Measurements from ENCODE around the gene SMIM22. TPM values are rescaled to one million over a fixed set of nuclear protein-coding genes. Genes with fewer than 3 reads are reported as not detected.

Gene SMIM22
- total and polyA plus RNA-seq, 12 donors, result 1.9 TPM; not detected in 11

DNA sequence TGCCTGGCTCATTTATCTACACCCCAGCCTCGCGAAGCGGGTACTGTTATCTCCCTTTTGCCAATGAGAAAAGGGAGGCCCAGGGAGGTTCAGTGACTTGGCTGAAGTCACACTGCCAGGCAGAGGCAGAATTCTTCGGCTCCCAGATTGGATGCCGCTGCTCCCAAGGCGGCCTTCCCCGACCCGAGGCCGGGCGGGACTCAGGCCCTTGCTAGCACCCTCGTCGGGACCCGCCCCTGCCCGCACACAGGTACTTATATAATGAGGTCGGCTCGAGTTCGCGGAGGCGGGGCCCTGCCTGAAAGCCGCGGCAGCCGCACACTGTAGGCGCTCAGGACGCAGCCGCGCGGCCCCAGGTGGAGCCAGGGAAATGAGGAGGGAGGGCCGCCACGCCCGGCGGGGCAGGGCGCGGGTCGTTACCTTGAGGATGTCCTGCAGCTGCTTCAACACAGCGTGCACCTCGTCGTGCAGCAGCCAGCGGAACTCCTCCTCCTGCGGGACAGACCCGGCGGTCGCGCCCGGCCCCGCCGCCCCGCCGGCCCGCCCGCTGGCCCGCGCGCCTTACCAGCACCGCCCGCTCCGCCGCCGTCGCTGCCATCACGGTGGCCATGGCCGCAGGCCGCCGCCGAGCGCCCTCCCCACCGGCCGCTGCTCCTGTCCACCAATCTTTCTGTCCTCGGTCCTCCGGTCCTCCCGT, 6.9 kb downstream of the SMIM22 start, which contains the start of gene ROGDI:
Gene ROGDI (minus strand): TSS at position 672 of the 697 bp plus-strand sequence. CDS start 62 bp downstream, at position 610.
- peaks cover 28 to 45% of the 10 kb centered on the region in 2 donors for H3K4me1 ChIP-seq (replicated peaks in 1 of 2)
- peak; percentile 83 to 96 (median 91) for DNase-seq
- H3K27ac ChIP-seq, result peak within 1 kb of the TSS; percentile 69 to 98 (median 80)
- WGBS, 4 donors, result 0% methylated on average over 3 to 70 of the region's 70 CpGs; no CpG with 5 or more reads in 1 of the 4 donors
- no peaks in the 10 kb centered on the region for H3K9me3 ChIP-seq (replicated peaks in 1 of 3)
- no peaks in the 10 kb centered on the region for H3K27me3 ChIP-seq
- peak; percentile 14 to 76 for TF ChIP-seq POLR2A (IDR thresholded peaks at IDR 0.05)
- TF ChIP-seq, protein P1, sequence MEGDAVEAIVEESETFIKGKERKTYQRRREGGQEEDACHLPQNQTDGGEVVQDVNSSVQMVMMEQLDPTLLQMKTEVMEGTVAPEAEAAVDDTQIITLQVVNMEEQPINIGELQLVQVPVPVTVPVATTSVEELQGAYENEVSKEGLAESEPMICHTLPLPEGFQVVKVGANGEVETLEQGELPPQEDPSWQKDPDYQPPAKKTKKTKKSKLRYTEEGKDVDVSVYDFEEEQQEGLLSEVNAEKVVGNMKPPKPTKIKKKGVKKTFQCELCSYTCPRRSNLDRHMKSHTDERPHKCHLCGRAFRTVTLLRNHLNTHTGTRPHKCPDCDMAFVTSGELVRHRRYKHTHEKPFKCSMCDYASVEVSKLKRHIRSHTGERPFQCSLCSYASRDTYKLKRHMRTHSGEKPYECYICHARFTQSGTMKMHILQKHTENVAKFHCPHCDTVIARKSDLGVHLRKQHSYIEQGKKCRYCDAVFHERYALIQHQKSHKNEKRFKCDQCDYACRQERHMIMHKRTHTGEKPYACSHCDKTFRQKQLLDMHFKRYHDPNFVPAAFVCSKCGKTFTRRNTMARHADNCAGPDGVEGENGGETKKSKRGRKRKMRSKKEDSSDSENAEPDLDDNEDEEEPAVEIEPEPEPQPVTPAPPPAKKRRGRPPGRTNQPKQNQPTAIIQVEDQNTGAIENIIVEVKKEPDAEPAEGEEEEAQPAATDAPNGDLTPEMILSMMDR (IDR thresholded peaks at IDR 0.05), result no peak
- H3K36me3 ChIP-seq (replicated peaks in 1 of 2), result peaks cover 0 to 40% of the 10 kb centered on the region in 2 donors
- intact Hi-C loops (cut with DNase I), result no loop called here
- peak within 1 kb of the TSS; percentile 43 to 92 (median 76) for H3K4me3 ChIP-seq

DNA sequence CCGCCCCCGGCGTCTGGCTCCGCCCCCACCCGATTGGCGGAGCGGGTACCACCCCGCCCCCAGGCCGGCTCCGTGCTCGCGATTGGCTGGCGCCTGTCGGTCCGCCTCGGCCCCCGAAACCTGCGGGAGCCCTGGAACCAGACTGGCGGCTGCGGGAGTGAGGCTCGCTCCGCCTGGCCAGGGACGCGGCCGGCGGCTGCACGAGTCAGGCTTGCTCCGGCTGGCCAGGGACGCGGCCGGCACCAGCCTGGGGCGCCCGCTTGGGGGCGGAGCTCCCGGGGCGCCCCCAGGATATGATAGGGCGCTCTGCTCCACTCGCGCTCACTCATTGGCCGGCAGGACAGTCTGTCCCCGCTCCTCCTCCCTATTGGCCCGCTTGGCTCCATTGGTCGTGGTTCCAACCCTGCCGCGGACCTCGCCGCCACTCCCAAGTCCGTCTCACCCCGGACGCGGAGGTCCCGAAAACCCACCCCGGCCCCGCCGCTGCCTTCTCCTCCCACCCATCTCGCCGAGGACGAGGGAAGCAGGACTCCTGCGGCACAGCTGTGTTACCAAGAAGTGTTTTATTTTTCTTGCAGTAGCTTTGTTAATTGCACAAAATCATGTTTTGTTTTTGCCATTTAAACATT, 7.6 kb downstream of the SMIM22 start:
- peak overlapping the region; percentile 43 to 92 (median 76) for H3K4me3 ChIP-seq
- H3K9me3 ChIP-seq (replicated peaks in 1 of 3), result no peaks in the 10 kb centered on the region
- intact Hi-C loops (cut with DNase I), result no loop called here
- peak overlapping the region; percentile 69 to 98 (median 80) for H3K27ac ChIP-seq
- peaks cover 0 to 40% of the 10 kb centered on the region in 2 donors for H3K36me3 ChIP-seq (replicated peaks in 1 of 2)
- peak; percentile 93 to 96 (median 94) for DNase-seq
- H3K27me3 ChIP-seq, result no peaks in the 10 kb centered on the region
- WGBS, 4 donors, result 0 to 1% (median 0%) methylated on average over 18 to 59 of the region's 59 CpGs
- no peak for TF ChIP-seq POLR2A (IDR thresholded peaks at IDR 0.05)
- TF ChIP-seq, protein P1 (IDR thresholded peaks at IDR 0.05), result peak in 3 of 6 experiments; percentile 32 to 57 (median 42)
- H3K4me1 ChIP-seq (replicated peaks in 1 of 2), result peaks cover 28 to 45% of the 10 kb centered on the region in 2 donors

DNA sequence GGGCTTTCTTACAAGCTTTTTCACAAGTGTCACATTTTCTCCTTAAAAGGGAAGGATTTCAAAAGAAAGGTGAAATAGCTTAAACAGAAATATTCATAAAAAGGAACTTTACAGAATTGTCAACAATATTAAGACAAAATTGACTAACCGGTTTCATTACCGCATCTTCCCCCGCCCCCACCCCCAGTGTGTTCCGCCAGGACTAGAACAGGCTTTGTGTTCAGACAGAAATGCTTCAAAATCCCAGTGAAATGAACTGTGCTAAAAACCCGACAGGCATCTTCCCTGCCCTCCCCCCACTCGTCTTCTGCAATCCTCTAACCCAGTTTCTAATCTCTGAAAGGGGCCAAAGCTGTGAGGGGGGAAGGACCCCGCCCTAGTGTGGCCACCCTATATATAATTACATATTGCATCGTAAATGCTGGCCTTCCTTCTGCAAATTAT, 8.3 kb downstream of the SMIM22 start:
- peaks cover 0 to 40% of the 10 kb centered on the region in 2 donors for H3K36me3 ChIP-seq (replicated peaks in 1 of 2)
- H3K4me3 ChIP-seq, result peak overlapping the region in 1 of 4 donors; percentile 86
- no peaks in the 10 kb centered on the region for H3K27me3 ChIP-seq
- intact Hi-C loops (cut with DNase I), result no loop called here
- TF ChIP-seq, protein P1 (IDR thresholded peaks at IDR 0.05), result no peak
- TF ChIP-seq POLR2A (IDR thresholded peaks at IDR 0.05), result no peak
- peak overlapping the region in 2 of 5 donors; percentile 89 to 98 for H3K27ac ChIP-seq
- H3K9me3 ChIP-seq (replicated peaks in 1 of 3), result no peaks in the 10 kb centered on the region
- DNase-seq, result no peak
- peaks cover 28 to 45% of the 10 kb centered on the region in 2 donors for H3K4me1 ChIP-seq (replicated peaks in 1 of 2)
- 42 to 54% (median 46%) methylated on average over 8 of the region's 8 CpGs for WGBS, 4 donors
